Activated naive CD8-positive, alpha-beta T cell treated with anti-CD3 and anti-CD28 coated beads, Interleukin-2, amount 10 ng/mL, durations not matched to agents 7 days and 5 days (primary cell): Measurements from ENCODE around the gene ABCD4. TPM values are rescaled to one million over a fixed set of nuclear protein-coding genes. Genes with fewer than 3 reads are reported as not detected.
"Not testable (repeated sequence)": the region's sequence is repeated elsewhere in the genome, so short reads cannot be mapped to it uniquely, and the experiment has no call there.

Experiments
- ATAC-seq: fragments of 150-1000 bp; cut with Tn5 transposase; one replicate; pipeline ENCODE4 v1.10.0; 2021; ENCODE audit warnings: low read depth, moderate library complexity
- POLR2A ChIA-PET: fragments of 350-600 bp; sonication (Branson Sonifier 250); formaldehyde crosslinking; loops from one replicate; lab custom pipeline; 2021; ENCODE audit warnings: antibody characterized with exemption; lab: Charles Lee
- DNase-seq: peaks from one replicate; pipeline ENCODE4 v3.0.0; 2021
- H3K27ac Mint-ChIP-seq: one replicate; pipeline ENCODE4 v1.8.0; 2022; ENCODE audit warnings: mild to moderate bottlenecking, mixed read lengths
- H3K27me3 Mint-ChIP-seq: one replicate; pipeline ENCODE4 v1.8.0; 2022; ENCODE audit warnings: mild to moderate bottlenecking, moderate library complexity, mixed read lengths
- H3K36me3 Mint-ChIP-seq: one replicate; pipeline ENCODE4 v1.8.0; 2021; ENCODE audit warnings: mild to moderate bottlenecking, mixed read lengths
- H3K4me1 Mint-ChIP-seq: one replicate; pipeline ENCODE4 v1.8.0; 2021; ENCODE audit warnings: mixed read lengths
- H3K4me3 Mint-ChIP-seq: one replicate; pipeline ENCODE4 v1.8.0; 2022; ENCODE audit warnings: mild to moderate bottlenecking, moderate library complexity, mixed read lengths
- H3K9me3 Mint-ChIP-seq: one replicate; pipeline ENCODE4 v1.8.0; 2021; ENCODE audit warnings: mixed read lengths
- total RNA-seq, 2 experiments: library from RNA; stranded (reverse); gene quantifications; one replicate each; pipeline ENCODE4 v1.2.3, GENCODE V29; 2021

Gene ABCD4
- total RNA-seq, 2 experiments from 2014 or later = 70.4 TPM

DNA sequence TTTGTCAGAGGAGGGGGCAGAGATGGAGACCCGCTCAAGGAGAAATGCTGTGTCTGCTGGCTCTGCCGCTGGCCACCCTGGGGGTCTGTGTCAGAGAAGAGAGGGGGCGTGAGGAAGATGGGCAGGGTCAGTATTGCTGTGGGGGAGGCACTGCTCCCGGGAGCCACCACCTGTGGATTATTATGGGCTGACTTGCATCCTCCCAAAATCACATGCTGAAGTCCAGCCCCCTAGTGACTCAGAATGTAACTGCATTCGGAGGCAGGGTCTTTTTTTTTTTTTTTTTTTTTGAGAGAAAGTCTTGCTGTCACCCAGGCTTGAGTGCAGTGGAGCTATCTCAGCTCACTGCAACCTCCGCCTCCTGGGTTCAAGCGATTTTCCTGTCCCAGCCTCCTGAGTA, 12.3 kb downstream of the ABCD4 start:
- H3K4me1 Mint-ChIP-seq = no peaks in the 10 kb centered on the region
- ATAC-seq = no peak
- no peak overlapping the region for H3K27ac Mint-ChIP-seq
- POLR2A ChIA-PET = no interaction called here
- no peak overlapping the region for H3K4me3 Mint-ChIP-seq
- H3K27me3 Mint-ChIP-seq = no peaks in the 10 kb centered on the region
- peaks cover 2% of the 10 kb centered on the region for H3K36me3 Mint-ChIP-seq
- no peak for DNase-seq
- no peaks in the 10 kb centered on the region for H3K9me3 Mint-ChIP-seq

DNA sequence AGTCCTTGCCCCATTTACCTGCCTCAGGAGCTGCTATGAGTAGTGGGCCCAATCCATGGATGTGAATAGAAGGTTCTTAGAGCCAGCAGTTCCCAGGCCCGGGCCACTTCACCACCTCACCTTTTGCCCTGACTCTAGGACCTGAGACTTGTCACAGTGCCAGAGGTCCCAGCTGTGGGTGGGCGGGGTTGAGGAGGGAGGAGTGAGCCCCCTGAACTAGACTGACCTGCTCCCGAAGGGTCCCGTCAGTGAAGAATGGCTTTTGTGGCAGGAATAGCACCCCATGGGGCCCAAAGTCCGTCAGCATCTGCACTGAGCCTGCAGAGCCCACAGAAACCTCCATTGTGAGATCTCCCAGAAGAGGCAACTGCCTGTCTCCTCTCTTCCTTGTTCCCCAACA, 12.9 kb downstream of the ABCD4 start:
- DNase-seq (no peak), ATAC-seq (no peak)
- H3K4me3 Mint-ChIP-seq = no peak overlapping the region
- peaks cover 2% of the 10 kb centered on the region for H3K36me3 Mint-ChIP-seq
- H3K4me1 Mint-ChIP-seq = no peaks in the 10 kb centered on the region
- H3K27me3 Mint-ChIP-seq = no peaks in the 10 kb centered on the region
- no peaks in the 10 kb centered on the region for H3K9me3 Mint-ChIP-seq
- POLR2A ChIA-PET = no interaction called here
- no peak overlapping the region for H3K27ac Mint-ChIP-seq

DNA sequence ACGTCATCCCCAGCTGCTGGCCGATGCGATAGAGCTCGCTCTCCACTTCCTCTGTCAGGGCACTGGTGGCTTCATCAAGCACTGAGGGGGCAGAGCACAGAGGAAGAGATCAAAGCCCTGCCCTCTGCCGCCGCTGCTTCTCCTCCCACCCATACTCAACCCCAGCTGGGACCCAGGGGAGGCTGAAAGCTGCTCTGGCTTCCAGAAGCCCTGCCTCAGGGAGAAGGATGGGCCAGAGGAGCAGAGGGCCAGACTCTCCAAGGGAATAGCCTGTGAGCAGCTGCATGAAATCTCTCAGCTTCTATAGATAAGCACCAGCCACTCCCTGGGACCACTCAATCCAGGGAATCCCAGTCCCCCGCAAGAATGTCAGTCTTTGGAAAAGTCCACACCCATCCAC, 16.0 kb downstream of the ABCD4 start:
- POLR2A ChIA-PET = no interaction called here
- H3K36me3 Mint-ChIP-seq = peaks cover 11% of the 10 kb centered on the region
- no peaks in the 10 kb centered on the region for H3K27me3 Mint-ChIP-seq

DNA sequence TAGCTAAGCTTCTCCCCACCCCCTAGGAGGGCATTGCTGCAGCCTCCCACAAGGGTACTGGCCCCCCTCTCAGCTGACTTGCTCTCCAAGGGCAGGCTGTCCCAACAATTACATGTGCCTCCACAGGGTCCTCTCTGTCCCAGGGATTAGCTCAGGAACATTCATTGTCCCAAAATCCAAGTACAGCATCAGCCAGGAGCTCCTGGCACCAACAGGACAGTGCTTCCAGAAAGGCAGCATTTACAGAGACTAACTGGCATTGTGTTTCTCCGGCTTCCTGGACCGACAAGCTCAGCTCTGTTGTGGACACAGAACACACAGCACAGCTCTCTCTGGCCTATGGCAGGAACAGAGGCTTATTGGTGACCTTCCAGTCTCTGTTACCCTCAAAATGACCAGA, 21.7 kb downstream of the ABCD4 start:
- POLR2A ChIA-PET = no interaction called here
- H3K4me3 Mint-ChIP-seq = no peak overlapping the region

More for the DNA sequence above, 16.0 kb downstream of the ABCD4 start:
- H3K4me3 Mint-ChIP-seq = no peak overlapping the region
- H3K4me1 Mint-ChIP-seq = no peaks in the 10 kb centered on the region
- DNase-seq = no peak
- ATAC-seq = no peak
- H3K27ac Mint-ChIP-seq = no peak overlapping the region
- no peaks in the 10 kb centered on the region for H3K9me3 Mint-ChIP-seq

DNA sequence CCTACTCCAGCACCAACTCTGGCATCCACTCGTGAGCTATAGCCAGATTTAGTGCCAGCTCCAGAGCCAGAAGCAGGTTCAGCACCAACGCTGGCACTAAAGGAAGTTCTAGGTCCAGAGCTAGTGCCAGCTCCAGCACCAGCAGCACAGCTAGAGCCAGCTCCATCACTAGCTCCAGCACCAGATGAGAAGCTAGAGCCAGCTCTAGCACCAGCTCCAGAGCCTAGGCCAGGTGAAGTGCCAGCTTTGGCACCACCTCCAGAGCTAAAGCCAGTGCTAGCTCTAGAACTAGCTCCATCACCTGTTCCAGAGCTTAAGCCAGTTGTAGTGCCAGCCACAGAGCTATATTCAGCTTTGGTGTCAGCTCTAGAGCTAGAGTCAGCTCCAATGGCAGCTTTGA, 24.7 kb downstream of the ABCD4 start:
- POLR2A ChIA-PET = interaction anchor here (0.5 kb wide), 1 partner anchor 51 kb away, joined by 4 read pairs; no protein-coding TSS in a partner anchor

More for the DNA sequence above, 21.7 kb downstream of the ABCD4 start:
- no peak for ATAC-seq
- Mint-ChIP-seq H3K36me3 (peaks cover 19% of the 10 kb centered on the region), H3K4me1 (no peaks in the 10 kb centered on the region), H3K27ac (no peak overlapping the region), H3K9me3 (peaks cover 4% of the 10 kb centered on the region), H3K27me3 (no peaks in the 10 kb centered on the region)
- no peak for DNase-seq

DNA sequence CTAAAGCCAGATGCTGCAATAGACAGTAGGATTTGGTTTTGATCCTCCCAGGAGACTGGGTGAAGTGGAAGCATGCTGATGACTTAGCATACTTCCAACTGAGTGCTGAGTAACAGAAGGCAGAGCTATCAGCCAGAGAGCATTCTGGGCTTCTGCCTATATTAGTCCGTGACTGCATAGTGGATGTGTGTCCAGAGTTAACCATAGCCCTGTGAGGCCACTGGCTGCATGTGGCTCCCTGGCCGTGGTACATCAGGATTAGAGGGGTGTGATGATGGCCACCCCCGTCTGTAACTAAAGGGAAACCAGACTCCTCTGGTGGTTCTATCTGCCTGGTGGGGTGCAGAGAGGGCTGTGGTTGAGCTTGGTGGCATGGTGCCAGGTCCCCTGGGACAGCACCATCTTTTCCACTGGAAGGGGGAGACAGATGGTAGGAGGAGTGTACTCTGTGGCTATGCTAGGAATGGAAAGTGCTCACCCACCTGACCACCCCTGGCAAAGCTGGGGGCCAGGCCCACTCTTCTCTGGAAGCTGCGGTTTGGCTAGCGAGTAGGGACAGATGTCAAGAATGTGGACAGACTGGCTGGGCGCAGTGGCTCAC, 27.4 kb downstream of the ABCD4 start:
- POLR2A ChIA-PET = no interaction called here
- ATAC-seq = no peak
- Mint-ChIP-seq H3K27me3 (no peaks in the 10 kb centered on the region), H3K27ac (no peak overlapping the region), H3K4me3 (no peak overlapping the region), H3K4me1 (peaks cover 3% of the 10 kb centered on the region), H3K9me3 (peaks cover 4% of the 10 kb centered on the region), H3K36me3 (peaks cover 3% of the 10 kb centered on the region)
- DNase-seq = no peak

More for the DNA sequence above, 24.7 kb downstream of the ABCD4 start:
- ATAC-seq (no peak), DNase-seq (no peak)
- H3K27ac Mint-ChIP-seq = no peak overlapping the region
- H3K36me3 Mint-ChIP-seq = peaks cover 13% of the 10 kb centered on the region
- H3K27me3 Mint-ChIP-seq = no peaks in the 10 kb centered on the region
- H3K9me3 Mint-ChIP-seq = peaks cover 4% of the 10 kb centered on the region
- peaks cover 3% of the 10 kb centered on the region for H3K4me1 Mint-ChIP-seq
- no peak overlapping the region for H3K4me3 Mint-ChIP-seq

DNA sequence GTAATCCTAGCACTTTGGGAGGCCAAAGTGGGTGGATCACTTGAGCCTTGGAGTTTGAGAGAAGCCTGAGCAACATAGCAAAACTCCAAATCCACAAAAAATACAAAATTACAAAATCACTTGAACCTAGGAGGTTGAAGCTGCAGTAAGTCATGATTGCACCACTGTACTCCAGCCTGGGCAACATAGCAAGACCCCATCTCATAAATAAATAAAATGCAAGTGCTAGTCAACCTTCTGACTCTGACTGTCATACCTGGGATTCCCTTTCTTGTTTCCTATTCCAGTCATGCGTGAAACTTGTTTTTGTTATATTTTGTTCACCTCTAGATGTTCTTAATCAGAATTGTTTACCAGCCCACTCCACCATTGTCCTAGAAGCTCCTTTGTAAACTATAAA, 31.4 kb downstream of the ABCD4 start:
- Mint-ChIP-seq H3K4me3 (no peak overlapping the region), H3K36me3 (no peaks in the 10 kb centered on the region), H3K27ac (no peak overlapping the region), H3K9me3 (no peaks in the 10 kb centered on the region), H3K4me1 (peaks cover 3% of the 10 kb centered on the region), H3K27me3 (peaks cover 6% of the 10 kb centered on the region)
- ATAC-seq = no peak
- POLR2A ChIA-PET = no interaction called here
- no peak for DNase-seq

DNA sequence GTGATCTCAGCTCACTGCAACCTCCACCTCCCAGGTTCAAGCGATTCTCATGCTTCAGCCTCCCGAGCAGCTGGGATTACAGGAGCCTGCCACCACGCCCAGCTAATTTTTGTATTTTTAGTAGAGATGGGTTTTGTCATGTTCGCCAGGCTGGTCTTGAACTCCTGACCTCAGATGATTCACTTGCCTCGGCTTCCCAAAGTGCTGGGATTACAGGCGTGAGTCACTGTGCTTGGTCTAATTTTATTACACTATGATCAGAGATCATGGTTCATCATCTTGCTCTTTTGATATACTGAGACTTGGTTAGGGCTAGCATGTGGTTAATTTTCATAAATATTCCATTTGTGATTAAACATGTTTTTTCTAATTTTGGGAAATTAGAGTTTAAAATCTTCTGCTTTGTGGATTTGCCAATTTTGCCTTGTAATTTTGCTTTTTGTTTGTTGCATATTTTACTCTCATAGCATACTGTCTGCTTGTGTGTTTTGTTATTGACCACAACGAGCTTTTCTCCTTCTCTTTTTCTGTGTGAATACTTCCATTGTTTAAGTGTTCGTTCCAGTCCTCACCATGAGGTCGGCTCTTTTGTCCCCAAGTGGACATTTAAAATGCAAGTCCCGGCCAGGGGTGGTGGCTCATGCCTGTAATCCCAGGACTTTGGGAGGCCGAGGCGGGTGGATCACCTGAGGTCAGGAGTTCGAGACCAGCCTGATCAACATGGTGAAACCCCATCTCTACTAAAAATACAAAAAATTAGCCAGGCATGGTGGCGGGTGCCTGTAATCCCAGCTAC, 32.2 kb downstream of the ABCD4 start:
- H3K36me3 Mint-ChIP-seq, POLR2A ChIA-PET, H3K4me3 Mint-ChIP-seq, DNase-seq, H3K9me3 Mint-ChIP-seq, H3K27ac Mint-ChIP-seq, H3K27me3 Mint-ChIP-seq, H3K4me1 Mint-ChIP-seq, ATAC-seq: not testable (repeated sequence)

DNA sequence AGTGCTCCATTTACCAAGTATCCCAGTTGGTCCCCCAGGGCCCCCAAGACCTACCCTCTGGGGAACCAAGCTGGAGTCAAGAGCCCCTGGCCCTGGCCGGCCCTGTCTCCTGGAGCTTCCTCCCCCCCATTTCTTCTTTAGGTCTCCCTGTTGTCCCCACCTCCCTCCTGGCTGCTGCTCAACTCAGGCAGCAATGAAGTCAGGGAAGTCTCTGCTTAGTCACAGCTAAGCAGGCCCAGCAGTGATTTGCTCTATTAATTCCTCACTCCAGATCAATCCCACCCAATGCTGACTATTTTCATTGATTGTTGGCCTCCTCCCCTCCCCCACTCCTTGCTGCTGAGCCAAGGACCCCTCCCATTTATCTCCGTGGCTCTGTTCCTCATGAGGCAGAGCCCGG, 35.1 kb downstream of the ABCD4 start:
- DNase-seq (no peak), ATAC-seq (no peak)
- POLR2A ChIA-PET = no interaction called here
- Mint-ChIP-seq H3K36me3 (no peaks in the 10 kb centered on the region), H3K27ac (no peak overlapping the region), H3K9me3 (no peaks in the 10 kb centered on the region), H3K4me1 (no peaks in the 10 kb centered on the region), H3K27me3 (peaks cover 6% of the 10 kb centered on the region), H3K4me3 (no peak overlapping the region)

DNA sequence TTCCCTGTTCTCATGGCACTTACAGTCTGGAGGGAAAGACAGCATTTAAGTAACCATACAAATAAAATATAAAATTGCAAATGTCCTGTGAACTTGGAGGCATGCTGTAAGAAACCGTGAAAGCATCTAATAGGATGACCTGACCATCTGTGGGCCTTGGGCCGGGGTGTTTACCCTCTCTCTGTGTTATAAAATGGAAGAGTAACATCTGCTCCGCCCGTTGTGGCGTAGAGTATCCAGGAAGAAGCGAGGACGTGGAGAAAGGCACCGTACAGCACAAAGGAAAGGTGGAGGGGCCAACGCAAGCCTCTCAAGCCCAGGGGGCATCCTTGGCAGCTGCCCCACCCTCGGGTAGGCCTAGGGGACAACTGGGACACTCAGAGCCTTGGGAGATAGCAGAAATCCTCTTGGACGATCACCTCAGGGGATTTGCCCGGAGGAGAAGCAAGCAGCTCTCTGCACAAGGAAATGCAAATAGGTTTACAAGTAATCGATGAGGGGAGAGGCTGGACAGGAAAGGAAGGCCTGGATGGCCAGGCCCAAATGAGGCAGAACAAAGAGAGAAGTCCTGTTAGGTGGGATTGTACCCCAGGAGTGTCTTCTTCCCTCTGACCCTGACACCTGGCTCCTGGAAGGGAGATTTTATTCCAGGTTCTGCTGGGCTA, 37.3 kb downstream of the ABCD4 start:
- Mint-ChIP-seq H3K36me3 (no peaks in the 10 kb centered on the region), H3K4me1 (no peaks in the 10 kb centered on the region), H3K27me3 (peaks cover 6% of the 10 kb centered on the region), H3K9me3 (no peaks in the 10 kb centered on the region), H3K27ac (no peak overlapping the region), H3K4me3 (no peak overlapping the region)
- POLR2A ChIA-PET = no interaction called here
- ATAC-seq = no peak
- no peak for DNase-seq

DNA sequence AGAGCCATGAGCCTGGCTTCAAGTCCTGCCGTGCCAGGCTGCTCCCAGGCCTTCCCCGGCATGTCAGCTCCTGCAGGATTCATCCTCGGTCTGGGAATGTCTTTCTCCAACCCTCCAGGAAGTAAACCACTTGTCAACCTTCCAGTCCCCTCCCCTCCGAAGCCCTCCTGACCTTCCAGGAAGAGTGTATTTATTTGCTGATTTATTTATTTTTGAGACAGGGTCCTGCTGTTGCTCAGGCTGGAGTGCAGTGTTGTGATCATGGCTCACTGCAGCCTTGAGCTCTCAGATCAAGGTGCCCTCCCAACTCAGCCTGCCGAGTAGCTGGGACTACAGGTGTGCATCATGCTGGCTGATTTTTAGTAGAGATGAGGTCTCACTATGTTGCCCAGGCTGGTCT, 38.8 kb downstream of the ABCD4 start:
- Mint-ChIP-seq H3K27ac (no peak overlapping the region), H3K9me3 (no peaks in the 10 kb centered on the region), H3K4me1 (no peaks in the 10 kb centered on the region), H3K4me3 (no peak overlapping the region), H3K27me3 (peaks cover 13% of the 10 kb centered on the region), H3K36me3 (no peaks in the 10 kb centered on the region)
- POLR2A ChIA-PET = no interaction called here
- DNase-seq (no peak), ATAC-seq (no peak)

DNA sequence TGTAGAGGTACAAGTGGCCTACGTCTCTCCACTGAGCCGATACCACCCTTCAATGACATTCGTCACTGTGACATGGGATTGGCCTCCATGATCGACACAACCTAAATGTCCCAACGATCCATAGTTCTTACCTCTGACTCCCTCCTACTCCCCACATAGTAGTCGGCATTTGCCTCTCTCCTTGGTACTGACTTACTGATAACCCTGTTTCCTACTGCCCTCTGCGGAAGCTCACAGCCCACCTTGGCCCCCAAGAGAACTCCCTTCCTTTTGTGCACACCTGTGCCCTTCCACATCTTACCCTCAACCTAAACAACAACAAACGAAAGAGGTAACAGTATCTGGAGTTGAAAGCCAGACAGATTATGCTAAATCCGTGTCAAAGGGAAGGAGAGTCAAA, 39.6 kb downstream of the ABCD4 start:
- Mint-ChIP-seq H3K4me3 (no peak overlapping the region), H3K36me3 (no peaks in the 10 kb centered on the region), H3K27me3 (peaks cover 12% of the 10 kb centered on the region), H3K9me3 (no peaks in the 10 kb centered on the region), H3K4me1 (no peaks in the 10 kb centered on the region), H3K27ac (no peak overlapping the region)
- ATAC-seq = no peak
- POLR2A ChIA-PET = no interaction called here
- DNase-seq = no peak

DNA sequence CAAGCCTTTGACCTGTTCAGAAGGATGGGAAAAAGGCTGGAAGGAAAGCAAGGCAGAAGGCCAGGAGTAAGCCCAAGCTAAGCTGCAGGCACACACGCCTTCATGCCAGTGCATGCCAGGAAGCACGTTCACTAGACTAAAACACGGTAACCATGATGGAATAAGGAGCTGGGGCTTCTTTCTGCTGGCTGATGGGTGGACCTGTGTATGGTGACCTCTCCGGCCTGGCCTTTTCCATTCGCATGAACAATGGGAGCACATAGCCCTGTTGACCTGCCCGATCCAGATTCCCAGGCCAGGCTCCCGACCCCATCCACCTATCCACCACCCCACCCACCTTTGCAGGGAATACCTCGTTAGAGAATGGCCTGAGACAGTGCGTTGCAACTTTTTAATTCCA, 40.7 kb downstream of the ABCD4 start:
- ATAC-seq = no peak
- H3K4me3 Mint-ChIP-seq = no peak overlapping the region
- no peak overlapping the region for H3K27ac Mint-ChIP-seq
- no peaks in the 10 kb centered on the region for H3K9me3 Mint-ChIP-seq
- no peaks in the 10 kb centered on the region for H3K4me1 Mint-ChIP-seq
- H3K27me3 Mint-ChIP-seq = peaks cover 14% of the 10 kb centered on the region
- no peak for DNase-seq
- POLR2A ChIA-PET = no interaction called here
- H3K36me3 Mint-ChIP-seq = no peaks in the 10 kb centered on the region

DNA sequence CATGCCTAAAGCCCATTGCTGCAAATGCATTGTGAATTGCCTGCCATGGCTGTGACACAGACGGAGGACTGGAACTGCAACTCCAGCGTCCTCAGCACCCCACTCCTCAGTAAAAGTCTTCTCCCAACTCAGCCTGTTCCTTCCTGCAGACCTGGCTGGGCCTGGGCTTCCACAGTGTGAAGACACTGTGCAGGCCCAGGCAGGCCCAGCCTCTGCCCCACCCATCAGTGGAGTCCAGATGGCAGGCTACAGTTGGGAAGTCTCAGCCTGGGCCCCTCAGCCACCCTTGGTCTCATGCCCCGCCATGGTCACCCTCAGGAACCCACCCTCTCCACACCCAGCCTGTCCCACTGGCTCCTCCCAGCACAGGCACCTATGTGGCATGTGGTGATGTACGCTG, 41.4 kb downstream of the ABCD4 start:
- Mint-ChIP-seq H3K4me1 (peaks cover 3% of the 10 kb centered on the region), H3K9me3 (no peaks in the 10 kb centered on the region), H3K36me3 (no peaks in the 10 kb centered on the region), H3K27me3 (peaks cover 14% of the 10 kb centered on the region), H3K27ac (no peak overlapping the region), H3K4me3 (no peak overlapping the region)
- POLR2A ChIA-PET = no interaction called here
- ATAC-seq = no peak
- DNase-seq = no peak
